NCI-H2107 (cell line): ENCODE results near the gene DLX3.
"Not testable (repeated sequence)": the region's sequence is repeated elsewhere in the genome, so short reads cannot be mapped to it uniquely, and the experiment has no call there.

ENCODE experiments used
- DNase-seq: peaks from one replicate; lab custom pipeline; 2025; lab: John Stamatoyannopoulos, UW

DLX3 gene

DNA sequence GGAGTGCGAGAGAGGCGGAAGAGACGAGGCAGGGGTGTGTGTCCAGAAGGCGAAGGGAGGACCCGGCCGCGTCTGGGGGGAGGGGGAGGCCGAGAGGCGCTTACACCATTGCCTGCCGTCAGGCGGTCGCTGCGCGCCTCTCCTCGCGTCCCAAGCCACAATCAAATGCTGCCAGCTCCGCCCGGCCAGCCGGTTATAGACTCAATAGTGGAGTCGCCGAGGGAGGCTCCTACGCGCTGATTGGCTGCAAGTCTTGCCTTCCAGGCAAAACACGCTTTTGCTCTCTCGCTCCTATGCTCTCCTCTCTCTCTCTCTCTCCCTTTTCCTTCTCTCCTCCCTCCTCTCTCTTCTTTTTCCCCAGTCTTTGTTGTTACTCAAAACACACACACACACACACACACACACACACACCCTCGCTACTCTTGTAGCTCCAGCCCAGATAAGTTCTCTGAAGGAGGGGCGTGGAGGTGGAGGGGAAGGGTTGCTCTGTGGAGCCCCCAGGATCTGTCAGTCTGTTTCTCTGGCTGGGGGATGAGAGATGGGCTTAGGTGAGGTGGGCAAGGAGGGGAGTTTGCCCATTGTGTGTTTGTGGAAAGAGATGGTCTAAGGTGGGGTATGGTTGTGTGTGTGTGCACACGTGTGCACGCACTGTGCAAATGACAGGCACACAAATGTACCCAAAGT, at the start of gene DLX3:
Gene DLX3, minus strand, starts transcription at position 170 of the 684 bp plus-strand sequence. CDS start 226 bp downstream, outside the sequence.
- DNase-seq: peak; percentile 75

DNA sequence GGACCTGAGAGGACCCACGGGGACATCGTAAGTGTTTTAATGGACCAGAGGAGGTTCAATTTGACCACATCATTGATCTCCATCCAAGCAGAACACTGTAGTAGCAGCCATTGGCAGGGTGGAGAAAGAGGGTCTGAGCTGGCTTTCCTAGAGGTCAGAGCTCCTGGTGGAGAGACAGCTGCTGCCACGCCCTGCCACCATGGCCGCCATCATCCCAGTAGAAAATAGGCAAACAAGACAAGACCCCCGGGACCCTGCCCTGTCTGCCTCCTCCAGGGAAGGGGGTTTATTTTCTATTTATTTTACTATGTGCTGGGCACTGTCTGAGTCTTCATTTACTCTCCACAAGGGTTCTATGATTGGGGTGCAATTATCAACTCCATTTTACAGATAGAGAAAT, 49.5 kb upstream of the DLX3 start:
- DNase-seq: no peak

- no peak for DNase-seq
Observed at GRCh38 chr17:50043290-50044148, 48.5 kb upstream of the DLX3 start.

- DNase-seq: no peak
Observed at GRCh38 chr17:50042211-50042610, 47.2 kb upstream of the DLX3 start.

DNA sequence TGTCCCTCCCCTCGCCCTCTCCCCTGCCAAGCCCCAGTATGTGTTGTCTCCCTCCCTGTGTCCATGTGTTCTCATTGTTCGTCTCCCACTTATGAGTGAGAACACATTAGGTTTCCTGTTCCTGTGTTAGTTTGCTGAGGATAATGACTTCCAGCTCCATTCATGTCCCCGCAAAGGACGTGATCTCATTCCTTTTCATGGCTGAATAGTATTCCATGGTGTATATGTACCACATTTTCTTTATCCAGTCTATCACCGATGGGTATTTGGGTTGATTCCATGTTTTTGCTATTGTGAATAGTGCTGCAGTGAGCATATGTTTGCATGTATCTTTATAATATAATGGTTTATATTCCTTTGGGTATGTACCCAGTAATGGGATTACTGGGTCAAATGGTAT, 45.5 kb upstream of the DLX3 start:
- not testable (repeated sequence) for DNase-seq

- DNase-seq: no peak
Observed at GRCh38 chr17:50039058-50039457, 44.0 kb upstream of the DLX3 start.

DNA sequence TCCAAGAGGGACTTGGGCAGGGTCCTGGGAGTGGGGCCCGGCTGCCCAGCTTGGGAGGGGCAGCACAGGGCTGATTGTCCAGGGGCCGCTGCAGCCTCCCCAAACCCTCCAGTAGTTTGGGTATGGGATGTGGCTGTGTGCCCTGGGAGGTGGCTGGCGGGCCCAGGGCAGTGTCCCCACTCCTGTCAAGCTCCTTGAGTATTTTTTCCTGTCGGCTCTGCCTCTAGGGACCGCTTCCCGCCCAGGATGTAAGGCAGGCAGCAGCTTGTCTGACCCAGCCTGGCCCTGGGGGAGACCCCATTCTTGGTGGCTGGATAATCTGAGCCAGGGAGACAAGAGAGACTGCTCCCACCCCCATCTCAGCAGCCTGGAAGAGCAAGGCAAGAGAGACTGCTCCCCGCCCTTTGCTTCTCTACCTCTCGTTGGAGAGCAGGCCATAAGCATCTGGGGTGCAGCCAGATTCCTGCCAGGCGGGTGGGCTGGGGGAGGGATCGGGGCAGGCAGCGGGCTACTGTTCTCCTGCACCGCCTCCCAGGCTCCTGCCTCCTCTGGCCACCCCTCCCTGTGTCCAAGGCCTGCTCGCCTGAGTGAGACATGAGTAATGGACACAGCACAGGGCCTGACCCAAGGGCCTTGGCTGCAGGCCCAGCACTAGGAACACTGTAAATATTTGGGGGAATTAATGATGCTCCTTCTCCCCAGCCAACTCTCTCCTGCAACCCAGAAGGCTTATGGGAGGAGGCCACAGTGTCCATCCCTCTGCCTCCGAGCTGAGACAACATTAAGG, 42.5 kb upstream of the DLX3 start:
- no peak for DNase-seq

- no peak for DNase-seq
Observed at GRCh38 chr17:50036455-50037261, 41.6 kb upstream of the DLX3 start.

DNA sequence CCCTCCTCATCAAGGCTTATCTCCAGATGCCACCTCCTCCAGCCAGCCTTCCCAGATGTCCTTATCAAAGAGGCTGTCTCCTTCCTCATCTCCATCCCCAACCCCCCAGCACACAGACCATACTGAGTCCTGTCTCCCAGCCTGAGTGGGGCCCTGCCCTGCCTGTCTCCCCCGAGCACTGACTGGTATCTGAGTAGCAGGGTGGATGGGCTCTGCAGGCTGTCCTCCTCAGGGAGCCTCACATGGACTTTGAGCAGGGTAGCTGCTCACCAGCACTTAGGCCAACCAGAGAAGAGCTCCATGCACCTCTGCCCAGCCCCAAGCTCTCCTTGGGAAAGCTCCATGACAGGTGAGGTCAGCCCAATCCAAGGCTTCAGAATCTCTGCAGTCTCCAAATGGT, 40.9 kb upstream of the DLX3 start:
- DNase-seq: no peak

GRCh38 chr17:50035421-50035879, 40.4 kb upstream of the DLX3 start:
- DNase-seq: no peak

- DNase-seq: no peak
Observed at GRCh38 chr17:50034498-50035364, 39.7 kb upstream of the DLX3 start.

- no peak for DNase-seq
Observed at GRCh38 chr17:50033316-50033715, 38.3 kb upstream of the DLX3 start.

- DNase-seq: no peak
Observed at GRCh38 chr17:50029185-50029584, 34.2 kb upstream of the DLX3 start.

GRCh38 chr17:50028736-50029120, 33.7 kb upstream of the DLX3 start:
- DNase-seq: no peak

GRCh38 chr17:50027881-50028735, 33.1 kb upstream of the DLX3 start:
- DNase-seq: no peak

DNA sequence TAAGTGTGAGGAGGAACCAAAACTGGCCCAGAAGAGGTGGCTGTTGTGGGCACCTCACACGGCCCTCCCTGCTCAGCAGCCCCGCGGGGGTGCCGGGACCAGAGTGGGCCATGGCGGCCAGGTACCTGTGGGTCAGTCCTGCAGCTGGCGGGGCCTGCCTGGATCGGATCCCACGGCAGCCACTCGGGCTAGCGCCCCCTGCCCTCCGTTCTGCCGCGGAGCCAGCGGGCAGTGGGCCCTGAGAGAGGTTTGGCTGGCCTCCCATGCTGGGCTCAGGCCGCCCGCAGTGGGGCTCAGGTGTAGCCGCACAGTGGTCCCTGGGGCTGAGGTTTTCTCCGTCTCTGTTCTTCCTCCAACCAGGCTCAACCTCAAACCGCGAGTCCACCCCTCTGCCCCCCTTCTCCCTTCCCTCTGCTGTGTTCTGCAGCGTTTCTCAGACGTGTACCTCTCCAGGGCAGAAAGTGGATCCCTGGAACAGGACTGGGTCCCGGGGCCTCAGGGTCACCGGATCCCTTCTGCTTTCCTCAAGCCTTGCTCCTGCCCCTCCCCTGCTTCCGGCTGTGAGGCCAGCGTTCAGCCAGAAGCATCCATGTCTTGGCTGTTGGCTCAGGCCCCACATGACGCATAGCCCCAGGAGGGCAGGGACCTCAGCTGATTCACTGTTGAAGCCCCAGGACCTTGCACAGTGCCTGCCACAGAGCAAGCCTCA, 32.3 kb upstream of the DLX3 start:
- DNase-seq: no peak

DNA sequence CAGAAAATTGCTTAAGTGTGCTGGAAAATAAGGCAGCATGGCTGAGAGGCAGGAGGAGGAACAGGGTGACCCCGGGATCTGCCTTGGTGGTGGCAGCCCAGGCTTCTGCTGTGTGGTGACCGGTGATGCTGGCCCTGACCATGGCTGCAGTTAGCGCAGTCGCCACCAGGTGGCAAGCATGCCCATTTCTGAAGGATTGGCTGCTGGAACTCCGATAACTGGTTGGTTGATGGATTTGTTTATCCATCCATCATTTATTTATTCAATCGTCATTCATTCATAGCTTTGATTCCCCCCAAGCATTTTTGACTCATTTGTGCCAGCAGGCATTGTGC, 31.8 kb upstream of the DLX3 start:
- DNase-seq: peak; percentile 46

DNA sequence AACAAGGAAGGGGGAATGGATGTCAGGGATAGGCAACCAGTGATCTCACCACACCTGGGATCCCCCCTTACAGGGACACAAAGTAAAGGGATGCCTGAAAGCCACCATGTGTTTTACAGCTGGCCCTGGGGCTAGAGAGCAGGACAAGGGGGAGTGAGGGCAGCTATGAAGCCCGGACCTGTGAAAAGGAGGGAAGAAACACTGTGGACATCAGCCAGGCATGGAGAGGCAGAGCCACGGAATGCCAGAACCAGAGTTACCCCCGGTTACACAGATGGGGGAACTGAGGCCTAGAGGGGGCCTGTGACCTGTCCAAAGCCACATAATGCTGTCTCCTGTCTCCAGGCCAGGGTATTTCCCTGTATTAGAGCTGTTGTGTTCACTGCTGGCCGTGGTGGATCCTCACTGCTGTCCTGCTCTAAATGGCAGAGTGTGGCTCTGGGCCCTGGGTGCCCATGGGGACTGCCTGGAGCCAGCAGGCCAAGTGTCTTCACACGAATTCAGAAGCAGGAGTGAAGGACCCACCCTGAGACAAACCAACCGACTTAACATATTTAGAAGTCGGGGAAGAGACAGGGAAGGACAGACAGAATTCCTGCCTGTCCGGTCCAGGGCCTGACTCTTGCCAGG, 31.1 kb upstream of the DLX3 start:
- no peak for DNase-seq

DNA sequence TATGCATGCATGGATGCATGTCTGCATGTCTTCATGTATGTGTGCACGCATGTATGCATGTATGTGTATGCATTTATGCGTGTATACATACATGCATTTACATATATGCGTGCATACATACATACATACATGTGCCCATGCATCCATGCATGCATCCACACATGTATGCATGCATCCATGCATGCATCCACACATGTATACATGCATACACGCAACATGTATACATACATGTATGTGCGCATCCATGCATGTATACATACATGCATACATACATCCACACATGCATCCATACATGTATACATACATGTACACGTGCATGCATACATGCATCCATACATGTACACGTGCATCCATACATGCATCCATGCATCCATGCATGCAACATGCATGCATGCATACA, 29.8 kb upstream of the DLX3 start:
- DNase-seq: no peak
